ENCODE results near the gene MCHR1. TPM values are rescaled to one million over a fixed set of nuclear protein-coding genes. Genes with fewer than 3 reads are reported as not detected.

Gene MCHR1
- total RNA-seq, 1 donor from 2014 or later, result 3.2 TPM

DNA sequence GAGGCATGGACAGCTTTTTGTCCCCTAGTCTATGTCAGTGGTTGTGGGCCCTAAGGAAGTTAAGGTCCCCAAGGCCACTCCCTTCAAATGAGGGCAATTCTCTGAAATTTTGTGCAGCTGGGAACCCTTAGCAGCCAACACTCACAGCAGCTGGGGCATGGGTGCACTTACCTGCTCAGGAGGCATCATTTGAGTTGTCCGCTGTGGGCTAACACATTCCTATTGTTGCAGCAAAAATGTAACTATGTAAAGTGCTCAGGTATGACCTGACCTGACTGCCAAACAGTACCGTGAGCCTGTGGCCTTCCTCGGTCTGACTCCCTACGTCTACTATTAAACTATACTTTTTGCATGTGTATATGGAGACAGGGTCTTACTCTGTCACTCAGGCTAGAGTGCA, 37.0 kb upstream of the MCHR1 start:
- Mint-ChIP-seq H3K4me1 (peaks cover 17% of the 10 kb centered on the region), H3K9me3 (no peaks in the 10 kb centered on the region), H3K36me3 (no peaks in the 10 kb centered on the region), H3K4me3 (no peak overlapping the region), H3K27ac (no peak overlapping the region), H3K27me3 (ENCODE audit: low read depth) (no peaks in the 10 kb centered on the region)
- TF ChIP-seq, protein P1, sequence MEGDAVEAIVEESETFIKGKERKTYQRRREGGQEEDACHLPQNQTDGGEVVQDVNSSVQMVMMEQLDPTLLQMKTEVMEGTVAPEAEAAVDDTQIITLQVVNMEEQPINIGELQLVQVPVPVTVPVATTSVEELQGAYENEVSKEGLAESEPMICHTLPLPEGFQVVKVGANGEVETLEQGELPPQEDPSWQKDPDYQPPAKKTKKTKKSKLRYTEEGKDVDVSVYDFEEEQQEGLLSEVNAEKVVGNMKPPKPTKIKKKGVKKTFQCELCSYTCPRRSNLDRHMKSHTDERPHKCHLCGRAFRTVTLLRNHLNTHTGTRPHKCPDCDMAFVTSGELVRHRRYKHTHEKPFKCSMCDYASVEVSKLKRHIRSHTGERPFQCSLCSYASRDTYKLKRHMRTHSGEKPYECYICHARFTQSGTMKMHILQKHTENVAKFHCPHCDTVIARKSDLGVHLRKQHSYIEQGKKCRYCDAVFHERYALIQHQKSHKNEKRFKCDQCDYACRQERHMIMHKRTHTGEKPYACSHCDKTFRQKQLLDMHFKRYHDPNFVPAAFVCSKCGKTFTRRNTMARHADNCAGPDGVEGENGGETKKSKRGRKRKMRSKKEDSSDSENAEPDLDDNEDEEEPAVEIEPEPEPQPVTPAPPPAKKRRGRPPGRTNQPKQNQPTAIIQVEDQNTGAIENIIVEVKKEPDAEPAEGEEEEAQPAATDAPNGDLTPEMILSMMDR (IDR thresholded peaks at IDR 0.05; ENCODE audit: unreplicated experiment), result no peak
- DNase-seq (ENCODE audit: low spot score in 2 of 2, unreplicated experiment in 2 of 2), result no peak

DNA sequence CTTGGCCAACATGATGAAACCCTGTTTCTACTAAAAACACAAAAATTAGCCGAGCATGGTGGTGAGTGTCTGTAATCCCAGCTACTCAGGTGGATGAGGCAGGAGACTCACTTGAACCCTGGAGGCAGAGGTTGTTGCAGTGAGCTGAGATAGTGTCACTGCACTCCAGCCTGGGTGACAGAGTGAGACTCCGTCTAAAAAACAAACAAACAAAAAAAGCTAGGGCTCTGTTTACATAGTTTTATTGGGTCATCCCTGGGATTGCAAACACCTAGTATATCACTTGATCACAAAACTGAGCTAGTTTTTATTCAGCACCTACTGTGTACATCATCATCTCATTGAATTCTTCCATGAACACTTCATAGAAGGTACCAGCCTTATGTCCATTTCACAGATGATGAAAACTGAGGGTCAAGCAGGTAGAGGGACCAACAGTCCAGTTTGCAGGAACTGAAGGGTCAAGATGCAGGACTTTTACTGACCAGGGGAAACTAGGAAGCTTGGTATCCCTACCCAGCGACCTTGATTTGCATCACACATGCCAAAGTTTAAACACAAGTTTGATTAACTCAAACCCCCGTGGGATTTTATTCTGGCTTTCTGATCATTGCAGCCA, 33.6 kb upstream of the MCHR1 start:
- DNase-seq (ENCODE audit: low spot score in 2 of 2, unreplicated experiment in 2 of 2), result no peak
- H3K9me3 Mint-ChIP-seq, result no peaks in the 10 kb centered on the region

DNA sequence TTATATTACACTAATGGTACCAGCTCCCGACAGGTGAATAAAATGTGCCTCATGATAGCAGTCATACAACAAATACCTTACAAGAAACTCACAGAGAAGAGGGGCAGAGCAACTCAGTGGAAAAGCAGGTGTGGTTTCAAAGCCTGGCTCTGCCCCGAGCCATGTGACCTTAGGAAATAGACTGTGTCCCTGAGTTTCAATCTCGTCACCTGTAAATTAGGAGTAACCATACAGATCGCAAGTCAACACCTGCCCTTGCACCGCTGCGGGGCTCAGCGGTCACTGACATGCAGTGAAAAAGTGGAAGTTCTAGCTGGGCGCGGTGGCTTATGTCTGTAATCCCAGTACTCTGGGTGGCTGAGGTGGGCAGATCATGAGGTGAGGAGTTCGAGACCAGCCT, 30.9 kb upstream of the MCHR1 start:
- no peak for DNase-seq (ENCODE audit: low spot score in 2 of 2, unreplicated experiment in 2 of 2)
- TF ChIP-seq, protein P1 (IDR thresholded peaks at IDR 0.05; ENCODE audit: unreplicated experiment), result no peak
- Mint-ChIP-seq H3K27me3 (ENCODE audit: low read depth) (no peaks in the 10 kb centered on the region), H3K4me3 (no peak overlapping the region), H3K27ac (peak overlapping the region; percentile 27), H3K36me3 (no peaks in the 10 kb centered on the region), H3K4me1 (peaks cover 37% of the 10 kb centered on the region), H3K9me3 (no peaks in the 10 kb centered on the region)

More for the DNA sequence above, 33.6 kb upstream of the MCHR1 start:
- H3K4me1 Mint-ChIP-seq, result peaks cover 17% of the 10 kb centered on the region
- H3K4me3 Mint-ChIP-seq, result no peak overlapping the region
- no peaks in the 10 kb centered on the region for H3K27me3 Mint-ChIP-seq (ENCODE audit: low read depth)
- H3K27ac Mint-ChIP-seq, result peak overlapping the region; percentile 47
- TF ChIP-seq, protein P1 (IDR thresholded peaks at IDR 0.05; ENCODE audit: unreplicated experiment), result no peak
- no peaks in the 10 kb centered on the region for H3K36me3 Mint-ChIP-seq

DNA sequence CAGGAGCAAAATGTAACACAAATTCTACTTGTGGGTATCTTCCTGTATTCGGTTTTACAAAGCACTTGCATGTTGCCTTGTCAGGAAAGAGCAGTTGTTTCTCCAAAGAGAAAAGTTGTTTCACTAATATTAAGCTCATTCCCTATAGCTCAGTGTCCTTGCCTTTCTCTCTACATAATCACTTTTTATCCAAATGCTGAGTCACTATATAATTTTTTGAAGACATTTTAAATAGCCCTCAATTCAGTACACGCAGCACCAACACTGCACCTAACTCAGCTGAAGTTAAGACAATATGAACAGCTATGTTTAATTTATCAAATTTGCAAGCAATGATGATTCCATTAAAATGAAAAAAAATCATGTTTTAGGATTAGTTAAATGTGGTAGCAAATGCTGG, 28.2 kb upstream of the MCHR1 start:
- TF ChIP-seq, protein P1 (IDR thresholded peaks at IDR 0.05; ENCODE audit: unreplicated experiment), result no peak
- Mint-ChIP-seq H3K9me3 (no peaks in the 10 kb centered on the region), H3K4me3 (peak overlapping the region; percentile 74), H3K4me1 (peaks cover 45% of the 10 kb centered on the region), H3K36me3 (no peaks in the 10 kb centered on the region), H3K27ac (peak overlapping the region; percentile 98), H3K27me3 (ENCODE audit: low read depth) (no peaks in the 10 kb centered on the region)
- no peak for DNase-seq (ENCODE audit: low spot score in 2 of 2, unreplicated experiment in 2 of 2)

DNA sequence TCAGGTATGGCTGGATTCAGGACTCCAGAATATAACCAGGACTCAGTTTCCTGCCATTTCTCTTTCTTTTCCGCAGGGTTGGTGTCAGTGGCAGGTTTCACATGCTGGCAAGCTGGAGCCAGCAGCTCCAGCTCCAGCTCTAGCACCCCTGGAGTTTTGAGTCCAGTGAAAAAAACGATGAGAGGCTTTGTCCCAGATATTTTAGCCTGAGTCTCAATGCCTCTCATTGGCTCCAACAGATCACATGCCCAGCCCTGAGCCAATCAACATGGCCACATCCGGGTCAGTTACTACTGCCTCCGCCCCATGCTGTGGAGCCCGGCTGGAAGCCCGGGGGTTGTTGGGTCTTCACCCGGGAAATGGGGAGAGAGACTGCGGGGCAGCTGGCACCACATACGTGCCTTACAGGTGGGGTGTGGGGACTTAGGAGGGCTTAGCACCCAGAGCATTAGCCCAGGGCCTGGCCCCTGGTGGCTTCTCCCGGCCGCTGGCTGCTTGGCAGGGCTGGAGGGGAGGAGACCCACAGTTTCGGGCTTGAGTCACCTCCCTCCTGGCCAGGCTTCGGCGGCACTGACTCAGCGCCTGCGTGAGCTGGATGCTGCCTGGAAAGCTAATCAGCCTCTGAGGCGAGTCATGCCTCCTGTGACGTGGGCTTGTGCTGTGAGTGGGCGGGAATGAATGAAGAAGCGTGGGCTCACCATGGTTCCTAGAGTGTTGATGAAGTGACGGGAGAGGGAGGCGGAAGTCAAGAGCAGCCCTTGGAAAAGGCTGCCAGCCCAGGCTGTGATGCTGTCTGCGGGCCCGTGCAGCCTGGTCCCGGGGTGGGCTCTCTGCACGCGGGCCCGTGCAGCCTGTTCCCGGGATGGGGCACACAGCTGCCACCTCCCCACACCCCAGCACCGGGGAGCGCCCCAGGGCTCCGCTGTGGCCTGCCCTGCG, 27.5 kb upstream of the MCHR1 start:
- DNase-seq (ENCODE audit: low spot score in 2 of 2, unreplicated experiment in 2 of 2), result peak; percentile 75 to 84
- Mint-ChIP-seq H3K27me3 (ENCODE audit: low read depth) (no peaks in the 10 kb centered on the region), H3K36me3 (no peaks in the 10 kb centered on the region), H3K4me3 (peak overlapping the region; percentile 74), H3K27ac (peak overlapping the region; percentile 98), H3K4me1 (peaks cover 42% of the 10 kb centered on the region), H3K9me3 (no peaks in the 10 kb centered on the region)
- TF ChIP-seq, protein P1 (IDR thresholded peaks at IDR 0.05; ENCODE audit: unreplicated experiment), result no peak
